Measurements from ENCODE around the gene VRK1. TPM values are rescaled to one million over a fixed set of nuclear protein-coding genes. Genes with fewer than 3 reads are reported as not detected.

The VRK1 gene
- total RNA-seq, 1 experiment from 2014 or later: 67.3 TPM

DNA sequence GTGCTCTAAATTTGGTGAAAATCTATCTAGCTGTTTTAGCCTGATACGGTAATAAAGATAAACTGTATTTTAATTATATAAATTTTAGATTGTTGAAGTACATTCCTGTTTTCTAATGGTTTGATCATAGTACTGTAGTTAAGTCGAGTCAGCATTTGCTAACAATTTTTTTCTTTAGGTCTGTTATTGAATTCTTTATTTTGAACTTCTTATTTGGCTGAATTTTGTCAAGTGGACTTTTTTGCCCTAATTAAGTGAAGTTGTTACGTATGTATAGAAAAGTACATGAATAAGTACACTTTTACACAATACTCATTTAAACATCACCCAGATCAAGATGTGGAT lies 66.8 kb downstream of the VRK1 start (continued):
- TF ChIP-seq, protein P1, sequence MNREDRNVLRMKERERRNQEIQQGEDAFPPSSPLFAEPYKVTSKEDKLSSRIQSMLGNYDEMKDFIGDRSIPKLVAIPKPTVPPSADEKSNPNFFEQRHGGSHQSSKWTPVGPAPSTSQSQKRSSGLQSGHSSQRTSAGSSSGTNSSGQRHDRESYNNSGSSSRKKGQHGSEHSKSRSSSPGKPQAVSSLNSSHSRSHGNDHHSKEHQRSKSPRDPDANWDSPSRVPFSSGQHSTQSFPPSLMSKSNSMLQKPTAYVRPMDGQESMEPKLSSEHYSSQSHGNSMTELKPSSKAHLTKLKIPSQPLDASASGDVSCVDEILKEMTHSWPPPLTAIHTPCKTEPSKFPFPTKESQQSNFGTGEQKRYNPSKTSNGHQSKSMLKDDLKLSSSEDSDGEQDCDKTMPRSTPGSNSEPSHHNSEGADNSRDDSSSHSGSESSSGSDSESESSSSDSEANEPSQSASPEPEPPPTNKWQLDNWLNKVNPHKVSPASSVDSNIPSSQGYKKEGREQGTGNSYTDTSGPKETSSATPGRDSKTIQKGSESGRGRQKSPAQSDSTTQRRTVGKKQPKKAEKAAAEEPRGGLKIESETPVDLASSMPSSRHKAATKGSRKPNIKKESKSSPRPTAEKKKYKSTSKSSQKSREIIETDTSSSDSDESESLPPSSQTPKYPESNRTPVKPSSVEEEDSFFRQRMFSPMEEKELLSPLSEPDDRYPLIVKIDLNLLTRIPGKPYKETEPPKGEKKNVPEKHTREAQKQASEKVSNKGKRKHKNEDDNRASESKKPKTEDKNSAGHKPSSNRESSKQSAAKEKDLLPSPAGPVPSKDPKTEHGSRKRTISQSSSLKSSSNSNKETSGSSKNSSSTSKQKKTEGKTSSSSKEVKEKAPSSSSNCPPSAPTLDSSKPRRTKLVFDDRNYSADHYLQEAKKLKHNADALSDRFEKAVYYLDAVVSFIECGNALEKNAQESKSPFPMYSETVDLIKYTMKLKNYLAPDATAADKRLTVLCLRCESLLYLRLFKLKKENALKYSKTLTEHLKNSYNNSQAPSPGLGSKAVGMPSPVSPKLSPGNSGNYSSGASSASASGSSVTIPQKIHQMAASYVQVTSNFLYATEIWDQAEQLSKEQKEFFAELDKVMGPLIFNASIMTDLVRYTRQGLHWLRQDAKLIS (CRISPR knock-in tag; IDR thresholded peaks at IDR 0.05; ENCODE audit: borderline replicate concordance): no peak
- TF ChIP-seq, protein P2, sequence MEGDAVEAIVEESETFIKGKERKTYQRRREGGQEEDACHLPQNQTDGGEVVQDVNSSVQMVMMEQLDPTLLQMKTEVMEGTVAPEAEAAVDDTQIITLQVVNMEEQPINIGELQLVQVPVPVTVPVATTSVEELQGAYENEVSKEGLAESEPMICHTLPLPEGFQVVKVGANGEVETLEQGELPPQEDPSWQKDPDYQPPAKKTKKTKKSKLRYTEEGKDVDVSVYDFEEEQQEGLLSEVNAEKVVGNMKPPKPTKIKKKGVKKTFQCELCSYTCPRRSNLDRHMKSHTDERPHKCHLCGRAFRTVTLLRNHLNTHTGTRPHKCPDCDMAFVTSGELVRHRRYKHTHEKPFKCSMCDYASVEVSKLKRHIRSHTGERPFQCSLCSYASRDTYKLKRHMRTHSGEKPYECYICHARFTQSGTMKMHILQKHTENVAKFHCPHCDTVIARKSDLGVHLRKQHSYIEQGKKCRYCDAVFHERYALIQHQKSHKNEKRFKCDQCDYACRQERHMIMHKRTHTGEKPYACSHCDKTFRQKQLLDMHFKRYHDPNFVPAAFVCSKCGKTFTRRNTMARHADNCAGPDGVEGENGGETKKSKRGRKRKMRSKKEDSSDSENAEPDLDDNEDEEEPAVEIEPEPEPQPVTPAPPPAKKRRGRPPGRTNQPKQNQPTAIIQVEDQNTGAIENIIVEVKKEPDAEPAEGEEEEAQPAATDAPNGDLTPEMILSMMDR (IDR thresholded peaks at IDR 0.05): no peak
- TF ChIP-seq GRHL2 (CRISPR knock-in tag; IDR thresholded peaks at IDR 0.05; ENCODE audit: insufficient replicate concordance, severe bottlenecking): no peak
- no peak for TF ChIP-seq ZNF317 (CRISPR knock-in tag; IDR thresholded peaks at IDR 0.05; ENCODE audit: borderline replicate concordance, low read depth)
- TF ChIP-seq ZBTB21 (CRISPR knock-in tag; IDR thresholded peaks at IDR 0.05; ENCODE audit: borderline replicate concordance): no peak
- TF ChIP-seq KAT7 (CRISPR knock-in tag; IDR thresholded peaks at IDR 0.05; ENCODE audit: borderline replicate concordance): no peak
- TF ChIP-seq, protein P3, sequence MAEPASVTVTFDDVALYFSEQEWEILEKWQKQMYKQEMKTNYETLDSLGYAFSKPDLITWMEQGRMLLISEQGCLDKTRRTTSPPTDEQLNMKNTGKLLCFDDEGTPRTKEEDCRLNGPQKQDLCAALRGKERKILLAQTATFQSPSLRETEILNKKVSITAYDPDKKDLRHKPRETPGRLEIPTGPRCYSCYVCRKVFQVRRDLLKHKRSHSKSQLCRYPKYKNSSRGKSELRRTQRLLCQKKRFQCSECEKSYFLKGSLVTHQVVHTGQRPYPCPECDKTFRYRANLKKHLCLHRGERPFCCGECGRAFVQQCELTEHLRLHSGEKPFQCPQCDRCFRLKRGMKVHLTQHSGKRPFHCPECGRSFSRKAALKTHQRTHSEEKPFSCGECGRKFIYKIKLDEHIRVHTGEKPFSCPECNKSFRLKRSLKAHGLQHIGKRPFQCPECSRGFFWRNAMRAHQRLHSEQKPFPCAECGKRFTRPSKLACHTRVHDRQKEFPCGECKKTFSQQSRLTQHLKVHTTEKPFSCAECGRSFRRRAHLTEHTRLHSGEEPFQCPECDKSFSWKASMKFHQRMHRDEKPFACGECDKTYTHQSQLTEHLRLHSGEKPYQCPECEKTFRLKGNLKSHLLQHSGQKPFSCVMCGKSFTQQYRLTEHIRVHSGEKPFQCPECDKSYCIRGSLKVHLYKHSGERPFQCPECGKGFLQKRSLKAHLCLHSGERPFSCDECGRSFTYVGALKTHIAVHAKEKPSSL (CRISPR knock-in tag; conservative IDR thresholded peaks at IDR 0.05): no peak
- no peak for TF ChIP-seq TP53 (CRISPR knock-in tag; IDR thresholded peaks at IDR 0.05)
- no peak for TF ChIP-seq NFE2L1 (CRISPR knock-in tag; IDR thresholded peaks at IDR 0.05)
- TF ChIP-seq, protein P4, sequence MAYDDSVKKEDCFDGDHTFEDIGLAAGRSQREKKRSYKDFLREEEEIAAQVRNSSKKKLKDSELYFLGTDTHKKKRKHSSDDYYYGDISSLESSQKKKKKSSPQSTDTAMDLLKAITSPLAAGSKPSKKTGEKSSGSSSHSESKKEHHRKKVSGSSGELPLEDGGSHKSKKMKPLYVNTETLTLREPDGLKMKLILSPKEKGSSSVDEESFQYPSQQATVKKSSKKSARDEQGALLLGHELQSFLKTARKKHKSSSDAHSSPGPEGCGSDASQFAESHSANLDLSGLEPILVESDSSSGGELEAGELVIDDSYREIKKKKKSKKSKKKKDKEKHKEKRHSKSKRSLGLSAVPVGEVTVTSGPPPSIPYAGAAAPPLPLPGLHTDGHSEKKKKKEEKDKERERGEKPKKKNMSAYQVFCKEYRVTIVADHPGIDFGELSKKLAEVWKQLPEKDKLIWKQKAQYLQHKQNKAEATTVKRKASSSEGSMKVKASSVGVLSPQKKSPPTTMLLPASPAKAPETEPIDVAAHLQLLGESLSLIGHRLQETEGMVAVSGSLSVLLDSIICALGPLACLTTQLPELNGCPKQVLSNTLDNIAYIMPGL (CRISPR knock-in tag; IDR thresholded peaks at IDR 0.05): no peak
- TF ChIP-seq, protein P5, sequence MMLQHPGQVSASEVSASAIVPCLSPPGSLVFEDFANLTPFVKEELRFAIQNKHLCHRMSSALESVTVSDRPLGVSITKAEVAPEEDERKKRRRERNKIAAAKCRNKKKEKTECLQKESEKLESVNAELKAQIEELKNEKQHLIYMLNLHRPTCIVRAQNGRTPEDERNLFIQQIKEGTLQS (CRISPR knock-in tag; conservative IDR thresholded peaks at IDR 0.05): no peak

DNA sequence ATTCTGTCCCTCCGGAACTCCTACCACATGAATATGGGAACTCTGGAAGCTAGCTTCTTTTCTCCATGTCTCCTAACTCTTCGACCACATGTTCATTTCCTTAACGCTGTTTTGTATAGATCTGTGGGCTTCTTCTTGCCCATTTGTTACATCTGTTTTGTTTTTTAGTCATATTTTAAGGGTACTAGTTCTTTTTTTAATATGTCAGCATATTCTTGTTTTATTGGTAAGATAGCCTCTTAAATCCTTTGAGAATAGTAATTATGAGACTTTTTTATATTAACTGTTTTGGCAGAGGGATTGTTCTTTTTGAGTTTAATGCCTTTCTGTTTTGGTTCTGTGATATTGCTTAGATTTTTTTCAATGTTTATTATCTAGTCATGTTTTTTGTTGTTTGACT lies 70.5 kb downstream of the VRK1 start:
- CTCF ChIA-PET: interaction anchor here (1.3 to 2.9 kb wide), 2 partner anchors 15 to 126 kb away, joined by 3 to 23 read pairs; no protein-coding TSS in a partner anchor
- Mint-ChIP-seq H3K4me3 (peak overlapping the region; percentile 11; the same call in 1 of the 2 replicates), H3K36me3 (peaks cover 19% of the 10 kb centered on the region), H3K9me3 (peaks cover 14% of the 10 kb centered on the region), H3K4me1 (peaks cover 48% of the 10 kb centered on the region), H3K27ac (peak overlapping the region; percentile 27), H3K27me3 (ENCODE audit: low read depth) (no peaks in the 10 kb centered on the region)
- ATAC-seq (no peak), DNase-seq (ENCODE audit: low spot score) (no peak)
- POLR2A ChIA-PET: no interaction called here
- no peak for TF ChIP-seq ZNF317 (CRISPR knock-in tag; IDR thresholded peaks at IDR 0.05; ENCODE audit: borderline replicate concordance, low read depth)
- TF ChIP-seq, protein P6, sequence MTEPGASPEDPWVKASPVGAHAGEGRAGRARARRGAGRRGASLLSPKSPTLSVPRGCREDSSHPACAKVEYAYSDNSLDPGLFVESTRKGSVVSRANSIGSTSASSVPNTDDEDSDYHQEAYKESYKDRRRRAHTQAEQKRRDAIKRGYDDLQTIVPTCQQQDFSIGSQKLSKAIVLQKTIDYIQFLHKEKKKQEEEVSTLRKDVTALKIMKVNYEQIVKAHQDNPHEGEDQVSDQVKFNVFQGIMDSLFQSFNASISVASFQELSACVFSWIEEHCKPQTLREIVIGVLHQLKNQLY (CRISPR knock-in tag; IDR thresholded peaks at IDR 0.05): no peak
- TF ChIP-seq, protein P7, sequence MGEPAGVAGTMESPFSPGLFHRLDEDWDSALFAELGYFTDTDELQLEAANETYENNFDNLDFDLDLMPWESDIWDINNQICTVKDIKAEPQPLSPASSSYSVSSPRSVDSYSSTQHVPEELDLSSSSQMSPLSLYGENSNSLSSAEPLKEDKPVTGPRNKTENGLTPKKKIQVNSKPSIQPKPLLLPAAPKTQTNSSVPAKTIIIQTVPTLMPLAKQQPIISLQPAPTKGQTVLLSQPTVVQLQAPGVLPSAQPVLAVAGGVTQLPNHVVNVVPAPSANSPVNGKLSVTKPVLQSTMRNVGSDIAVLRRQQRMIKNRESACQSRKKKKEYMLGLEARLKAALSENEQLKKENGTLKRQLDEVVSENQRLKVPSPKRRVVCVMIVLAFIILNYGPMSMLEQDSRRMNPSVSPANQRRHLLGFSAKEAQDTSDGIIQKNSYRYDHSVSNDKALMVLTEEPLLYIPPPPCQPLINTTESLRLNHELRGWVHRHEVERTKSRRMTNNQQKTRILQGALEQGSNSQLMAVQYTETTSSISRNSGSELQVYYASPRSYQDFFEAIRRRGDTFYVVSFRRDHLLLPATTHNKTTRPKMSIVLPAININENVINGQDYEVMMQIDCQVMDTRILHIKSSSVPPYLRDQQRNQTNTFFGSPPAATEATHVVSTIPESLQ (CRISPR knock-in tag; IDR thresholded peaks at IDR 0.05): no peak
- TF ChIP-seq, protein P8, sequence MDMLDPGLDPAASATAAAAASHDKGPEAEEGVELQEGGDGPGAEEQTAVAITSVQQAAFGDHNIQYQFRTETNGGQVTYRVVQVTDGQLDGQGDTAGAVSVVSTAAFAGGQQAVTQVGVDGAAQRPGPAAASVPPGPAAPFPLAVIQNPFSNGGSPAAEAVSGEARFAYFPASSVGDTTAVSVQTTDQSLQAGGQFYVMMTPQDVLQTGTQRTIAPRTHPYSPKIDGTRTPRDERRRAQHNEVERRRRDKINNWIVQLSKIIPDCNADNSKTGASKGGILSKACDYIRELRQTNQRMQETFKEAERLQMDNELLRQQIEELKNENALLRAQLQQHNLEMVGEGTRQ (CRISPR knock-in tag; IDR thresholded peaks at IDR 0.05): no peak
- TF ChIP-seq JUN (CRISPR knock-in tag; IDR thresholded peaks at IDR 0.05): no peak
- TF ChIP-seq OVOL2 (CRISPR knock-in tag; IDR thresholded peaks at IDR 0.05; ENCODE audit: borderline replicate concordance): no peak
- no peak for TF ChIP-seq ETV6 (CRISPR knock-in tag; IDR thresholded peaks at IDR 0.05)
- no peak for TF ChIP-seq ZNF423 (CRISPR knock-in tag; IDR thresholded peaks at IDR 0.05)
- TF ChIP-seq, protein P9, sequence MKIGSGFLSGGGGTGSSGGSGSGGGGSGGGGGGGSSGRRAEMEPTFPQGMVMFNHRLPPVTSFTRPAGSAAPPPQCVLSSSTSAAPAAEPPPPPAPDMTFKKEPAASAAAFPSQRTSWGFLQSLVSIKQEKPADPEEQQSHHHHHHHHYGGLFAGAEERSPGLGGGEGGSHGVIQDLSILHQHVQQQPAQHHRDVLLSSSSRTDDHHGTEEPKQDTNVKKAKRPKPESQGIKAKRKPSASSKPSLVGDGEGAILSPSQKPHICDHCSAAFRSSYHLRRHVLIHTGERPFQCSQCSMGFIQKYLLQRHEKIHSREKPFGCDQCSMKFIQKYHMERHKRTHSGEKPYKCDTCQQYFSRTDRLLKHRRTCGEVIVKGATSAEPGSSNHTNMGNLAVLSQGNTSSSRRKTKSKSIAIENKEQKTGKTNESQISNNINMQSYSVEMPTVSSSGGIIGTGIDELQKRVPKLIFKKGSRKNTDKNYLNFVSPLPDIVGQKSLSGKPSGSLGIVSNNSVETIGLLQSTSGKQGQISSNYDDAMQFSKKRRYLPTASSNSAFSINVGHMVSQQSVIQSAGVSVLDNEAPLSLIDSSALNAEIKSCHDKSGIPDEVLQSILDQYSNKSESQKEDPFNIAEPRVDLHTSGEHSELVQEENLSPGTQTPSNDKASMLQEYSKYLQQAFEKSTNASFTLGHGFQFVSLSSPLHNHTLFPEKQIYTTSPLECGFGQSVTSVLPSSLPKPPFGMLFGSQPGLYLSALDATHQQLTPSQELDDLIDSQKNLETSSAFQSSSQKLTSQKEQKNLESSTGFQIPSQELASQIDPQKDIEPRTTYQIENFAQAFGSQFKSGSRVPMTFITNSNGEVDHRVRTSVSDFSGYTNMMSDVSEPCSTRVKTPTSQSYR (CRISPR knock-in tag; IDR thresholded peaks at IDR 0.05): no peak

Data from WTC11 (cell line).